MCF 10A (cell line): ENCODE results near the gene PLCL1. TPM values are rescaled to one million over a fixed set of nuclear protein-coding genes. Genes with fewer than 3 reads are reported as not detected.

Experiments used
- BruUV-seq: library from RNA; stranded (reverse); fragments of 400-500 nt; replicated peaks from 2 replicates; lab custom pipeline; 2021; lab: Mats Ljungman, UMichigan
- CTCF ChIA-PET: fragments of 300-600 bp; sonication (Branson Sonifier 250); formaldehyde crosslinking; extraction: SDS; loops from one replicate; lab custom pipeline; 2021; ENCODE audit warnings: antibody characterized with exemption, inconsistent platforms; lab: Yijun Ruan, JAX
- POLR2A ChIA-PET: fragments of 300-600, 350-650 bp; sonication (Branson Sonifier 250); formaldehyde crosslinking; extraction: SDS; loops from one replicate; lab custom pipeline; 2020; ENCODE audit warnings: antibody characterized with exemption, inconsistent platforms; lab: Yijun Ruan, JAX
- DNase-seq: peaks from one replicate; pipeline ENCODE4 v3.0.0-alpha.2; 2018; ENCODE audit not compliant: unreplicated experiment
- H3K27ac Mint-ChIP-seq: one replicate; pipeline ENCODE4 v1.8.0; 2022; ENCODE audit warnings: mild to moderate bottlenecking, low read depth, mixed read lengths; ENCODE audit not compliant: unreplicated experiment
- H3K27me3 Mint-ChIP-seq: one replicate; pipeline ENCODE4 v1.8.0; 2022; ENCODE audit warnings: mixed read lengths; ENCODE audit not compliant: insufficient read depth, unreplicated experiment
- H3K36me3 Mint-ChIP-seq: one replicate; pipeline ENCODE4 v1.8.0; 2022; ENCODE audit warnings: mild to moderate bottlenecking, moderate library complexity, mixed read lengths; ENCODE audit not compliant: insufficient read depth, unreplicated experiment
- H3K4me1 Mint-ChIP-seq: one replicate; pipeline ENCODE4 v1.8.0; 2022; ENCODE audit warnings: mixed read lengths; ENCODE audit not compliant: insufficient read depth, unreplicated experiment
- H3K4me3 Mint-ChIP-seq: one replicate; pipeline ENCODE4 v1.8.0; 2022; ENCODE audit warnings: mild to moderate bottlenecking, moderate library complexity, mixed read lengths; ENCODE audit not compliant: unreplicated experiment
- H3K9me3 Mint-ChIP-seq: one replicate; pipeline ENCODE4 v1.8.0; 2022; ENCODE audit warnings: mixed read lengths; ENCODE audit not compliant: unreplicated experiment
- intact Hi-C: fragments of 100-400 bp; cut with micrococcal nuclease; formaldehyde crosslinking; loops from 2 replicates; pipeline ENCODE4 v1.14.1; 2022
- total RNA-seq: library from RNA; stranded (reverse); gene quantifications from 2 replicates; pipeline ENCODE4 v1.2.3, GENCODE V29; 2022
- TF ChIP-seq, protein P1 (sequence below): fragments of 200-600 bp; IDR thresholded peaks from one replicate; pipeline ENCODE4 v1.8.0; 2022; ENCODE audit warnings: antibody characterized with exemption, mild to moderate bottlenecking; ENCODE audit not compliant: unreplicated experiment

PLCL1 gene
- total RNA-seq, 1 experiment from 2014 or later: 0.12 TPM

DNA sequence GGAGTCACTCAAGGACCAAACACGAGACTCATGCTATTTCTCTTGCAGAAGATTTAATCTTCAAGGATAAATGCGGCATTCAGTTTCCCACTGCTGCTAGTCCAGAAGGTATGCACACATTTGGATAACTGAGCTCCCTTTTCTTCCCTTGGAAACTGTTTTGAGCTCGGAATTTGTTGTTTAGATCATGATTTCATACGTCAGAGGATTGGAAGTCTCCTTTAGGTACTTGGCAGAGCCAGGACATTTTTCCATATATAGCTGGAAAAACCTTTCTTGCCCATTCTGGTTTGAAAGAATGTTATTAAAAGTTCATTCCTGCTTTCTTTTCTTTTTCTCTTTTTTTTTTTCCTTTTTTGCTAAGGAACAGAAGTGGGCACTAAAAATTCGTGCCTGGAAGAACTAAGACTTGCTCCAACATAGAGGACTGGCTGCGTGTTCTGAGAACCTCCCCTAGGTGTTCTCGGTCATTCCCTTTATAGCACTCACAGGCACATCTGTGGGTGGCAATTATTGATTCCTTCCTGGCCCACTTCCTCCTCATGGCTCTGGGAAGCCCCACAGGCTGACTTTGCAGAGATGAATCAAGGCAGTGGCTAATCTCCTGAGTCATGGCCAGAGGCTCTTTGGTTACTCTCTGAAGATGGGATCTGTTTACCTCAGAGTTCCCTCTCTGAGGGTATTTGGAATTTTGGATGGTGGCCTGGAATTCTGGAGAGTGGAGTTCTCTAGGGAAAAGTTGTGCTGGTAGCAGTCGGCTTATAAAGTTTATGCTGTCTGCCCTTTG lies 104.8 kb downstream of the PLCL1 start:
- DNase-seq: peak; percentile 29
- TF ChIP-seq, protein P1, sequence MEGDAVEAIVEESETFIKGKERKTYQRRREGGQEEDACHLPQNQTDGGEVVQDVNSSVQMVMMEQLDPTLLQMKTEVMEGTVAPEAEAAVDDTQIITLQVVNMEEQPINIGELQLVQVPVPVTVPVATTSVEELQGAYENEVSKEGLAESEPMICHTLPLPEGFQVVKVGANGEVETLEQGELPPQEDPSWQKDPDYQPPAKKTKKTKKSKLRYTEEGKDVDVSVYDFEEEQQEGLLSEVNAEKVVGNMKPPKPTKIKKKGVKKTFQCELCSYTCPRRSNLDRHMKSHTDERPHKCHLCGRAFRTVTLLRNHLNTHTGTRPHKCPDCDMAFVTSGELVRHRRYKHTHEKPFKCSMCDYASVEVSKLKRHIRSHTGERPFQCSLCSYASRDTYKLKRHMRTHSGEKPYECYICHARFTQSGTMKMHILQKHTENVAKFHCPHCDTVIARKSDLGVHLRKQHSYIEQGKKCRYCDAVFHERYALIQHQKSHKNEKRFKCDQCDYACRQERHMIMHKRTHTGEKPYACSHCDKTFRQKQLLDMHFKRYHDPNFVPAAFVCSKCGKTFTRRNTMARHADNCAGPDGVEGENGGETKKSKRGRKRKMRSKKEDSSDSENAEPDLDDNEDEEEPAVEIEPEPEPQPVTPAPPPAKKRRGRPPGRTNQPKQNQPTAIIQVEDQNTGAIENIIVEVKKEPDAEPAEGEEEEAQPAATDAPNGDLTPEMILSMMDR: no peak
- BruUV-seq: no TSS peak
- ChIA-PET CTCF (interaction anchor here (0.6 to 1.6 kb wide), 2 partner anchors 77 to 131 kb away, joined by 5 read pairs; no protein-coding TSS in a partner anchor), POLR2A (no interaction called here)
- Mint-ChIP-seq H3K4me1 (peaks cover 17% of the 10 kb centered on the region), H3K27me3 (no peaks in the 10 kb centered on the region), H3K9me3 (no peaks in the 10 kb centered on the region), H3K36me3 (no peaks in the 10 kb centered on the region), H3K4me3 (no peak overlapping the region), H3K27ac (no peak overlapping the region)
- intact Hi-C loops: no loop called here

DNA sequence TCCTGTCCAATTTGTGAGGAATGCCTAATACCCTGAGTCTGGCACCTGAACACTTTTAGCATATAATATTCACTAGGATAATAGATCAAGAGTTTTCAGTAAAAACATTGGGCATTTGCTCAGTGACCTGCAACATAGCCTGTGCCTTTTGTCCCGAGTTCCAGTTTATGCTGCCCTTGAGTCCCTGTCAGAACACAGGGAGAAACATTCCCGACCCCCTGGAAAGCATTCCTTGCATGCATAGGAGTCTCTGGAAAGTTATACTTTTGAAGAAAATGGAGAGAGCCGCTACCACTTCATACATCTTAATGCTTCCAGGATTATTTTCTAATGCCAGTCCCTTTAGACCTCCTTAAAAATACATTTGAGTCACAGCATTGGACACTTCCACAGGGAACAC lies 107.3 kb downstream of the PLCL1 start:
- POLR2A ChIA-PET: no interaction called here
- Mint-ChIP-seq H3K27ac (no peak overlapping the region), H3K9me3 (no peaks in the 10 kb centered on the region), H3K4me3 (no peak overlapping the region), H3K36me3 (no peaks in the 10 kb centered on the region), H3K27me3 (no peaks in the 10 kb centered on the region), H3K4me1 (peaks cover 37% of the 10 kb centered on the region)
- intact Hi-C loops: no loop called here
- no TSS peak for BruUV-seq
- no peak for DNase-seq
- CTCF ChIA-PET: interaction anchor here (1.1 kb wide), 1 partner anchor 55 kb away, joined by 3 read pairs; no protein-coding TSS in a partner anchor
- TF ChIP-seq, protein P1: no peak

DNA sequence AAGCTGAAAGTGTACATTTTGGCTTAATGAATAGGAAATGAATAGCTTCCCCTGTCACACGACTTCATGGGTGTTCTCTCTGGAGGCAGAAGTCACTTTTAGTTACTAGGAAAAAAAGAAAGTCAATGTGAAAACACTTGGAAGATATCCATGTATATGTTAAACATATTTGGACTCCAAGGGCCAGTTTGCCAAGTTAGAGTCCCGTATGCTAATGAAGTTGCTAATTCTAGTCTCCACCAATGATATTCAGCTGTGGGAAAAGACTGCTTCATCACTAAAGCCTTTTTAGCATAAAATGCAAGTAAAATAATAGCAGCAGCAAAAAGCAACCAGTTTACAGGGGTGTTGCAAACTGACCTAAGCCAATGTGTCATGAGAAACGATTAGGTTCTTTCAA lies 108.7 kb downstream of the PLCL1 start:
- no peaks in the 10 kb centered on the region for H3K9me3 Mint-ChIP-seq
- no peak overlapping the region for H3K27ac Mint-ChIP-seq
- POLR2A ChIA-PET: no interaction called here
- H3K4me3 Mint-ChIP-seq: no peak overlapping the region
- intact Hi-C loops: no loop called here
- no peaks in the 10 kb centered on the region for H3K27me3 Mint-ChIP-seq
- BruUV-seq: no TSS peak
- DNase-seq: no peak
- CTCF ChIA-PET: interaction anchor here (0.6 to 0.7 kb wide), 3 partner anchors 11 to 86 kb away, joined by 3 to 4 read pairs (median 3); no protein-coding TSS in a partner anchor
- H3K4me1 Mint-ChIP-seq: peaks cover 32% of the 10 kb centered on the region
- TF ChIP-seq, protein P1: no peak
- no peaks in the 10 kb centered on the region for H3K36me3 Mint-ChIP-seq

DNA sequence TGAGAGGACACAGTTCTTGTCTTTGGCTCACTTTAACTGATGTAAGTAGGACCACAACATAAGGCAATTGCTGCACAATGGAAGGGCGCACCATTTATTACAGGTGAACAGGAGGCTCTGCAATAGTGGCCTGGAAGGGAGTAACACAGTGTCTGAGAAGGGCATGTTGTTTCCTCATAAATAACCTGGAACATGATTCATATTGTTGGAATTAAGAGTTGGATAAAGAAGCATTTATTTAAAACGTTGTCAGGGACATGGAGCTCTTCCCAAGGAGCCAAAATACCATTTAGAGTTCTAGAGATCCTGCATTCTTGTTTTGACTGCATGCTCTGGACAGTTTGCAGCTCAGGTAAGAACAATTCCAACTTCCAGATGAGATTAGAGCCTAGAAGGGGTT lies 110.4 kb downstream of the PLCL1 start:
- no peak for DNase-seq
- no peaks in the 10 kb centered on the region for H3K27me3 Mint-ChIP-seq
- no peaks in the 10 kb centered on the region for H3K36me3 Mint-ChIP-seq
- intact Hi-C loops: no loop called here
- no peak overlapping the region for H3K4me3 Mint-ChIP-seq
- peaks cover 27% of the 10 kb centered on the region for H3K4me1 Mint-ChIP-seq
- peak overlapping the region; percentile 47 for H3K27ac Mint-ChIP-seq
- TF ChIP-seq, protein P1: no peak
- POLR2A ChIA-PET: interaction anchor here (0.6 to 2.2 kb wide), 7 partner anchors 10 to 85 kb away, joined by 3 to 8 read pairs (median 5); no protein-coding TSS in a partner anchor
- H3K9me3 Mint-ChIP-seq: no peaks in the 10 kb centered on the region
- BruUV-seq: no TSS peak
- CTCF ChIA-PET: interaction anchor here (1.1 to 1.3 kb wide), 2 partner anchors 71 to 382 kb away, joined by 3 to 4 read pairs; no protein-coding TSS in a partner anchor
